HL-60 (cell line): Measurements from ENCODE around the gene SPAG4.

Source experiments
- DNase-seq, 2 experiments: peaks; one replicate each; pipeline ENCODE4 v3.0.0-alpha.2; 2010 to 2020; ENCODE audit warnings: low read depth in 1 of 2, low spot score in 1 of 2
- H3K27ac ChIP-seq: fragments of 250-450 bp; sonication (Bioruptor Pico); replicated peaks from 2 replicates; pipeline ENCODE4 v1.5.1; 2020; ENCODE audit warnings: mild to moderate bottlenecking, moderate library complexity
- H3K27me3 ChIP-seq: fragments of 250-450 bp; sonication (Bioruptor Pico); 2 replicates; pipeline ENCODE4 v1.5.1; 2021; ENCODE audit warnings: mild to moderate bottlenecking, moderate library complexity; ENCODE audit not compliant: insufficient read depth, poor library complexity, severe bottlenecking
- H3K4me3 ChIP-seq: replicated peaks from 2 replicates; pipeline ENCODE4 v1.5.1; 2011; ENCODE audit warnings: mild to moderate bottlenecking, control low read depth, low read length; ENCODE audit not compliant: insufficient read depth
- CTCF ChIP-seq: IDR thresholded peaks from one replicate; pipeline ENCODE4 v1.5.1; 2011; ENCODE audit warnings: low read length, control low read depth, inconsistent platforms; ENCODE audit not compliant: insufficient read depth
- GABPA ChIP-seq: IDR thresholded peaks from 2 replicates; pipeline ENCODE4 v1.6.1; 2012; ENCODE audit warnings: low read depth
- POLR2AphosphoS5 ChIP-seq: IDR thresholded peaks from 2 replicates; pipeline ENCODE4 v1.6.1; 2012; ENCODE audit warnings: low read depth
- SPI1 ChIP-seq: IDR thresholded peaks from 2 replicates; pipeline ENCODE4 v1.6.1; 2012; ENCODE audit warnings: low read depth, mild to moderate bottlenecking, borderline replicate concordance
- TF ChIP-seq, protein P1 (sequence below): IDR thresholded peaks from 2 replicates; pipeline ENCODE4 v1.6.1; 2012; ENCODE audit warnings: low read depth; ENCODE audit not compliant: insufficient replicate concordance

Gene SPAG4

DNA sequence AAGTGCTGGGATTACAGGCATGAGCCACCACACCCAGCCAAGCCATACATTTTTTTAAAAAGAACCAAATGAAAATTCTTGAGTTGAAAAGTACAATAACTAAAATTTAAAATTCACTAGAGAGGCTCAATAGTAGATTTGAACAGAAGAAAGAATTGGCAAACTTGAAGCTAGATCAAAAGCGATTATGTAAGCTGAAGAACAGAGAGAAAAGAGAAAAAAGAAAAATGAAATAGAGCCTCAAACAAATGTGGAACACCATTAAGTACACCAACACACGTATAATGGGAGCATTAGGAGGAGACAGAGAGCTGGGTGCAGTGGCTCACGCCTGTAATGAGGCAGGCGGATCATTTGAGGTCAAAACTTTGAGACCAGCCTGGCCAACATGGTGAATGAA, 42.8 kb upstream of the SPAG4 start:
- no peak for DNase-seq
- no peaks in the 10 kb centered on the region for H3K27me3 ChIP-seq
- no peak overlapping the region for H3K27ac ChIP-seq
- H3K4me3 ChIP-seq, result no peak overlapping the region
- no peak for TF ChIP-seq SPI1
- no peak for TF ChIP-seq POLR2AphosphoS5
- TF ChIP-seq, protein P1, sequence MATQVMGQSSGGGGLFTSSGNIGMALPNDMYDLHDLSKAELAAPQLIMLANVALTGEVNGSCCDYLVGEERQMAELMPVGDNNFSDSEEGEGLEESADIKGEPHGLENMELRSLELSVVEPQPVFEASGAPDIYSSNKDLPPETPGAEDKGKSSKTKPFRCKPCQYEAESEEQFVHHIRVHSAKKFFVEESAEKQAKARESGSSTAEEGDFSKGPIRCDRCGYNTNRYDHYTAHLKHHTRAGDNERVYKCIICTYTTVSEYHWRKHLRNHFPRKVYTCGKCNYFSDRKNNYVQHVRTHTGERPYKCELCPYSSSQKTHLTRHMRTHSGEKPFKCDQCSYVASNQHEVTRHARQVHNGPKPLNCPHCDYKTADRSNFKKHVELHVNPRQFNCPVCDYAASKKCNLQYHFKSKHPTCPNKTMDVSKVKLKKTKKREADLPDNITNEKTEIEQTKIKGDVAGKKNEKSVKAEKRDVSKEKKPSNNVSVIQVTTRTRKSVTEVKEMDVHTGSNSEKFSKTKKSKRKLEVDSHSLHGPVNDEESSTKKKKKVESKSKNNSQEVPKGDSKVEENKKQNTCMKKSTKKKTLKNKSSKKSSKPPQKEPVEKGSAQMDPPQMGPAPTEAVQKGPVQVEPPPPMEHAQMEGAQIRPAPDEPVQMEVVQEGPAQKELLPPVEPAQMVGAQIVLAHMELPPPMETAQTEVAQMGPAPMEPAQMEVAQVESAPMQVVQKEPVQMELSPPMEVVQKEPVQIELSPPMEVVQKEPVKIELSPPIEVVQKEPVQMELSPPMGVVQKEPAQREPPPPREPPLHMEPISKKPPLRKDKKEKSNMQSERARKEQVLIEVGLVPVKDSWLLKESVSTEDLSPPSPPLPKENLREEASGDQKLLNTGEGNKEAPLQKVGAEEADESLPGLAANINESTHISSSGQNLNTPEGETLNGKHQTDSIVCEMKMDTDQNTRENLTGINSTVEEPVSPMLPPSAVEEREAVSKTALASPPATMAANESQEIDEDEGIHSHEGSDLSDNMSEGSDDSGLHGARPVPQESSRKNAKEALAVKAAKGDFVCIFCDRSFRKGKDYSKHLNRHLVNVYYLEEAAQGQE, result no peak
- TF ChIP-seq GABPA, result no peak
- no peak for TF ChIP-seq CTCF

DNA sequence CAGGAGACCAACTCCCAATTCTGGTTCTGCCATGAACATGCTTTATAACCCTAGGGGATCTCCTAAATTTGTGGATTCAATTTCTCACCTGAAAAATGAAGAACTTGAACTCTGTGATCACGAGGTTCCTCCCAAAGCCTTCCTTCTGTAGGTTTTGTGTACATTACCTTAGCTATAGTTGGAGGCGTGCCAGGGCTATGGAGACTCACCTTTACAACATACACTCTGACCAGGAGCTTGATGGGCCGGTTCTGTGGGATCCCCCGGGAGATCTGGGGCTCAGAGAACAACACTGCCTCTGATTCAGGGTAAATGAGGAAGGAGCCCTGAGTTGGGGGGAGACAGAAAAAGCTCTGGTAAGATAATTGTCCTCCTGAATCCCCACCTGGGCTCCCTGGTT, 39.7 kb upstream of the SPAG4 start:
- DNase-seq, result no peak
- TF ChIP-seq GABPA (no peak), SPI1 (no peak), CTCF (no peak), POLR2AphosphoS5 (no peak)
- TF ChIP-seq, protein P1, result no peak
- no peak overlapping the region for H3K4me3 ChIP-seq
- H3K27ac ChIP-seq, result no peak overlapping the region
- no peaks in the 10 kb centered on the region for H3K27me3 ChIP-seq

DNA sequence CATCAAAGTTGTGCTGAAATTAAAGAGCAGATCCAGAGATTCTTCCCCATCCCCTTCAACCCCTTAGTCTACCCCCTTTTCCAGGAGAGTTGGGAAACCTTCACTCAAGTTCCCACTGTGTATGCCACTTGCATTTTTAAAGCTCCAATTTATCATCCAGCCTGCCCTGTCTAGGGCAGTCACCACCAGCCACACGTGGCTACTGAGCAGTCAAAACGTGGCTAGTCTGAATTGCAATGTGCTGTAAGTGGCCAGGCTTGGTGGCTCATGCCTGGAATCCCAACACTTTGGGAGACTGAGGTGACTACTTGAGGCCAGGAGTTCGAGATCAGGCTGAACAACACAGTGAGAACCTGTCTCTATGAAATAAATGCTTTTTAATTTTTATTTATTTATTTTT, 38.8 kb upstream of the SPAG4 start:
- no peak overlapping the region for H3K4me3 ChIP-seq
- no peak for DNase-seq
- no peak overlapping the region for H3K27ac ChIP-seq
- no peak for TF ChIP-seq CTCF
- TF ChIP-seq POLR2AphosphoS5, result no peak
- TF ChIP-seq SPI1, result no peak
- TF ChIP-seq GABPA, result no peak
- TF ChIP-seq, protein P1, result no peak
- no peaks in the 10 kb centered on the region for H3K27me3 ChIP-seq
